HepG2 (cell line): Measurements from ENCODE around the gene USP30. TPM values are rescaled to one million over a fixed set of nuclear protein-coding genes. Genes with fewer than 3 reads are reported as not detected.

Source experiments
- ARNT ChIP-seq: fragments of 450-650 bp; IDR thresholded peaks from 2 replicates; pipeline ENCODE4 v1.6.1; 2017
- CENPT ChIP-seq: sonication (generic); formaldehyde crosslinking; IDR thresholded peaks from 2 replicates; pipeline ENCODE4 v1.8.0; 2022; ENCODE audit warnings: low read depth, mild to moderate bottlenecking, moderate library complexity, missing genetic modification reagents
- ELF1 ChIP-seq: sonication (generic); formaldehyde crosslinking; IDR thresholded peaks from 2 replicates; pipeline ENCODE4 v1.4.0; 2020; ENCODE audit warnings: missing genetic modification reagents
- ETV5 ChIP-seq: IDR thresholded peaks from 2 replicates; pipeline ENCODE4 v1.6.1; 2018; ENCODE audit warnings: missing biosample characterization, missing genetic modification reagents, inconsistent platforms, borderline replicate concordance
- FOXM1 ChIP-seq: sonication (generic); formaldehyde crosslinking; IDR thresholded peaks from 2 replicates; pipeline ENCODE4 v1.5.0; 2020; ENCODE audit warnings: missing genetic modification reagents
- HIVEP1 ChIP-seq: sonication (generic); formaldehyde crosslinking; IDR thresholded peaks from 2 replicates; pipeline ENCODE4 v1.4.0; 2020; ENCODE audit warnings: mild to moderate bottlenecking, missing genetic modification reagents
- HNRNPK ChIP-seq: fragments of 200-400 bp; formaldehyde crosslinking; IDR thresholded peaks from 2 replicates; pipeline ENCODE4 v1.6.1; 2018; ENCODE audit warnings: low read length, low read depth, moderate library complexity, mild to moderate bottlenecking; ENCODE audit not compliant: poor library complexity, severe bottlenecking
- MAFG ChIP-seq: sonication (generic); formaldehyde crosslinking; IDR thresholded peaks from 2 replicates; pipeline ENCODE4 v1.5.1; 2020; ENCODE audit warnings: mild to moderate bottlenecking, missing genetic modification reagents
- NR2F2 ChIP-seq: IDR thresholded peaks from 2 replicates; pipeline ENCODE4 v1.6.1; 2012; ENCODE audit warnings: low read depth, inconsistent platforms, borderline replicate concordance
- PAWR ChIP-seq: sonication (generic); formaldehyde crosslinking; IDR thresholded peaks from 2 replicates; pipeline ENCODE4 v1.4.0; 2020; ENCODE audit warnings: missing genetic modification reagents, mild to moderate bottlenecking, borderline replicate concordance
- TCF7L2 ChIP-seq: IDR thresholded peaks from 2 replicates; pipeline ENCODE4 v1.6.1; 2011; ENCODE audit warnings: mild to moderate bottlenecking, low read depth, low read length, moderate library complexity
- ZMAT3 ChIP-seq: sonication (generic); formaldehyde crosslinking; conservative IDR thresholded peaks from 2 replicates; pipeline ENCODE4 v1.7.0; 2021; ENCODE audit warnings: missing genetic modification reagents
- ZNF20 ChIP-seq: sonication (generic); formaldehyde crosslinking; IDR thresholded peaks from 2 replicates; pipeline ENCODE4 v1.4.0; 2020; ENCODE audit warnings: mild to moderate bottlenecking, moderate library complexity, missing genetic modification reagents
- ZNF235 ChIP-seq: sonication (generic); formaldehyde crosslinking; IDR thresholded peaks from 2 replicates; pipeline ENCODE4 v1.8.1; 2023; ENCODE audit warnings: mild to moderate bottlenecking, missing genetic modification reagents, borderline replicate concordance
- ZNF746 ChIP-seq: sonication (generic); formaldehyde crosslinking; IDR thresholded peaks from 2 replicates; pipeline ENCODE4 v1.8.0; 2022; ENCODE audit warnings: mild to moderate bottlenecking, missing genetic modification reagents
- polyA plus RNA-seq, 8 experiments: library from polyadenylated mRNA; depleted of rRNA in 3 of 8; stranded (reverse) in 7 of 8; unstranded in 1 of 8; fragments of >200 nt; fragmentation: Illumina TruSeq in 4 of 8; extraction: Trizol in 4 of 8; gene quantifications; 2 replicates each; pipeline versions ENCODE4 v1.2.1 to v1.2.3, GENCODE V29; 2011 to 2016; ENCODE audit warnings: low read depth in 4 of 8, missing spikeins in 1 of 8, mixed read lengths in 1 of 8; ENCODE audit not compliant: insufficient read depth in 1 of 8
- total RNA-seq, 5 experiments: library from RNA; depleted of rRNA; stranded (reverse); fragments of >200 nt; fragmentation: Illumina TruSeq; extraction: Trizol; gene quantifications; 2 replicates each; pipeline ENCODE4 v1.2.3, GENCODE V29; 2016; ENCODE audit warnings: low read depth in 1 of 5
- TF ChIP-seq, protein P1 (sequence below): sonication (generic); formaldehyde crosslinking; IDR thresholded peaks from 2 replicates; pipeline ENCODE4 v1.4.0; 2020; ENCODE audit warnings: missing genetic modification reagents; ENCODE audit errors: not compliant biosample characterization
- TF ChIP-seq, protein P2 (sequence below): sonication (generic); formaldehyde crosslinking; conservative IDR thresholded peaks from 2 replicates; pipeline ENCODE4 v1.8.0; 2022; ENCODE audit warnings: mild to moderate bottlenecking, moderate library complexity, missing genetic modification reagents
- TF ChIP-seq, protein P3 (sequence below): sonication (generic); formaldehyde crosslinking; IDR thresholded peaks from 2 replicates; pipeline ENCODE4 v1.4.0; 2020; ENCODE audit warnings: missing genetic modification reagents, borderline replicate concordance
- TF ChIP-seq, protein P4 (sequence below): sonication (generic); formaldehyde crosslinking; IDR thresholded peaks from 2 replicates; pipeline ENCODE4 v1.5.1; 2020; ENCODE audit warnings: missing genetic modification reagents, mild to moderate bottlenecking, borderline replicate concordance
- TF ChIP-seq, protein P5 (sequence below): sonication (generic); formaldehyde crosslinking; IDR thresholded peaks from 2 replicates; pipeline ENCODE4 v1.4.0; 2020; ENCODE audit warnings: mild to moderate bottlenecking, missing genetic modification reagents

The USP30 gene
- total and polyA plus RNA-seq, 2 of the 13 experiments (the other 11 are each of a cell fraction or from before 2014, with no cell fraction given) = 11.2 to 20.8 TPM

DNA sequence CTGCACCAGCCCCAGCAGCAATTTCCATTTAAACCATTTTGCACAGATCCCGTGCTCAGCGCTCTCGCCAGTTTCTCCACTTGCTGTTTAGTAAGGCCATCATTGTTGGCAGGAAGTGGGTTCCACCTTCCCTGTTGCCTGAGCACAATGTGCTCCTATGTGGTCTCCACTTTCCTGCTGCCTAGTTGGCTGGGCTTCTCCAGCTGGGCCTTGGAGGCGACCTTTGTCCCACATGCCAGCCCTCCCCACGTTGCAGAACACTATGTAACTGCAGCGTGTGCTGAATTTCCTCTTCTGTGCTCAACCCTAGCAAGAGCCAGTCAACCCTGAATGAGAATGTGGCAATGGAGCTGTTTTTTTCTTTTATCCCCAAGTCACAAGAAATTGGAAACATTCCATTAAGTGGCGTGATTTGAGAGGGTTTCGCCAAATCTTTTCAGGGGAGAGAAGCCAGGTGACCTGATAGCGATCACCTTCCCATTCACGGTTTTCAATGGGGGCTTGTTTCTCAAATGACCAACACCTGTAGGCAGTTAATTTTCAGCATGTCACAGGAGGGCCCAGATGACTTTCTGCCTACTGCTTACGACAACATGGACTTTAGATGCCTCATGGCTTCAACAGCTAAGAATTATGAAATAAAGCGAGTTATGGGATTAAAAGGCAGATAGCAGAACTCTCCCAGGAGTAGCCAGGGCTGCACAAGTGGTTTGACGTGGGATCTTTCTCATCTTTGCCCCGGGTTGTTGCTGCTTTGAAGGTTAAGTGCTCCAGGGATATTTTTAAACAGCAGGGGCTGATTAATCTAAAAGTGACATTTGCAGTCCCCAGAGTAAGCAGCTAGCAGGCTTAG is 63.6 kb downstream of the USP30 start, which contains the start of gene ACACB (continued):
- peak; percentile 77 for TF ChIP-seq ELF1 (CRISPR knock-in tag)
- no peak for TF ChIP-seq ZNF20
- TF ChIP-seq HNRNPK = no peak
- 0 out of 2 replicates have a peak, but pooled peaks have one; percentile 62 for TF ChIP-seq HIVEP1 (CRISPR knock-in tag)
- TF ChIP-seq FOXM1 (CRISPR knock-in tag) = no peak
- TF ChIP-seq, protein P1, sequence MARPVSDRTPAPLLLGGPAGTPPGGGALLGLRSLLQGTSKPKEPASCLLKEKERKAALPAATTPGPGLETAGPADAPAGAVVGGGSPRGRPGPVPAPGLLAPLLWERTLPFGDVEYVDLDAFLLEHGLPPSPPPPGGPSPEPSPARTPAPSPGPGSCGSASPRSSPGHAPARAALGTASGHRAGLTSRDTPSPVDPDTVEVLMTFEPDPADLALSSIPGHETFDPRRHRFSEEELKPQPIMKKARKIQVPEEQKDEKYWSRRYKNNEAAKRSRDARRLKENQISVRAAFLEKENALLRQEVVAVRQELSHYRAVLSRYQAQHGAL = no peak
- TF ChIP-seq CENPT (CRISPR knock-in tag) = no peak
- TF ChIP-seq ZNF746 (CRISPR knock-in tag) = peak; percentile 90
- TF ChIP-seq, protein P2, sequence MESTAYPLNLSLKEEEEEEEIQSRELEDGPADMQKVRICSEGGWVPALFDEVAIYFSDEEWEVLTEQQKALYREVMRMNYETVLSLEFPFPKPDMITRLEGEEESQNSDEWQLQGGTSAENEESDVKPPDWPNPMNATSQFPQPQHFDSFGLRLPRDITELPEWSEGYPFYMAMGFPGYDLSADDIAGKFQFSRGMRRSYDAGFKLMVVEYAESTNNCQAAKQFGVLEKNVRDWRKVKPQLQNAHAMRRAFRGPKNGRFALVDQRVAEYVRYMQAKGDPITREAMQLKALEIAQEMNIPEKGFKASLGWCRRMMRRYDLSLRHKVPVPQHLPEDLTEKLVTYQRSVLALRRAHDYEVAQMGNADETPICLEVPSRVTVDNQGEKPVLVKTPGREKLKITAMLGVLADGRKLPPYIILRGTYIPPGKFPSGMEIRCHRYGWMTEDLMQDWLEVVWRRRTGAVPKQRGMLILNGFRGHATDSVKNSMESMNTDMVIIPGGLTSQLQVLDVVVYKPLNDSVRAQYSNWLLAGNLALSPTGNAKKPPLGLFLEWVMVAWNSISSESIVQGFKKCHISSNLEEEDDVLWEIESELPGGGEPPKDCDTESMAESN (CRISPR knock-in tag) = no peak
- TF ChIP-seq ZNF235 (CRISPR knock-in tag) = no peak
- TF ChIP-seq, protein P3, sequence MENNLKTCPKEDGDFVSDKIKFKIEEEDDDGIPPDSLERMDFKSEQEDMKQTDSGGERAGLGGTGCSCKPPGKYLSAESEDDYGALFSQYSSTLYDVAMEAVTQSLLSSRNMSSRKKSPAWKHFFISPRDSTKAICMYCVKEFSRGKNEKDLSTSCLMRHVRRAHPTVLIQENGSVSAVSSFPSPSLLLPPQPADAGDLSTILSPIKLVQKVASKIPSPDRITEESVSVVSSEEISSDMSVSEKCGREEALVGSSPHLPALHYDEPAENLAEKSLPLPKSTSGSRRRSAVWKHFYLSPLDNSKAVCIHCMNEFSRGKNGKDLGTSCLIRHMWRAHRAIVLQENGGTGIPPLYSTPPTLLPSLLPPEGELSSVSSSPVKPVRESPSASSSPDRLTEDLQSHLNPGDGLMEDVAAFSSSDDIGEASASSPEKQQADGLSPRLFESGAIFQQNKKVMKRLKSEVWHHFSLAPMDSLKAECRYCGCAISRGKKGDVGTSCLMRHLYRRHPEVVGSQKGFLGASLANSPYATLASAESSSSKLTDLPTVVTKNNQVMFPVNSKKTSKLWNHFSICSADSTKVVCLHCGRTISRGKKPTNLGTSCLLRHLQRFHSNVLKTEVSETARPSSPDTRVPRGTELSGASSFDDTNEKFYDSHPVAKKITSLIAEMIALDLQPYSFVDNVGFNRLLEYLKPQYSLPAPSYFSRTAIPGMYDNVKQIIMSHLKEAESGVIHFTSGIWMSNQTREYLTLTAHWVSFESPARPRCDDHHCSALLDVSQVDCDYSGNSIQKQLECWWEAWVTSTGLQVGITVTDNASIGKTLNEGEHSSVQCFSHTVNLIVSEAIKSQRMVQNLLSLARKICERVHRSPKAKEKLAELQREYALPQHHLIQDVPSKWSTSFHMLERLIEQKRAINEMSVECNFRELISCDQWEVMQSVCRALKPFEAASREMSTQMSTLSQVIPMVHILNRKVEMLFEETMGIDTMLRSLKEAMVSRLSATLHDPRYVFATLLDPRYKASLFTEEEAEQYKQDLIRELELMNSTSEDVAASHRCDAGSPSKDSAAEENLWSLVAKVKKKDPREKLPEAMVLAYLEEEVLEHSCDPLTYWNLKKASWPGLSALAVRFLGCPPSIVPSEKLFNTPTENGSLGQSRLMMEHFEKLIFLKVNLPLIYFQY (CRISPR knock-in tag) = peak; percentile 61; the same call in 1 of the 2 replicates
- no peak for TF ChIP-seq PAWR (CRISPR knock-in tag)
- TF ChIP-seq ETV5 = peak; percentile 85
- peak; percentile 5; the same call in 1 of the 2 replicates for TF ChIP-seq NR2F2
- TF ChIP-seq MAFG (CRISPR knock-in tag) = no peak
- TF ChIP-seq, protein P4, sequence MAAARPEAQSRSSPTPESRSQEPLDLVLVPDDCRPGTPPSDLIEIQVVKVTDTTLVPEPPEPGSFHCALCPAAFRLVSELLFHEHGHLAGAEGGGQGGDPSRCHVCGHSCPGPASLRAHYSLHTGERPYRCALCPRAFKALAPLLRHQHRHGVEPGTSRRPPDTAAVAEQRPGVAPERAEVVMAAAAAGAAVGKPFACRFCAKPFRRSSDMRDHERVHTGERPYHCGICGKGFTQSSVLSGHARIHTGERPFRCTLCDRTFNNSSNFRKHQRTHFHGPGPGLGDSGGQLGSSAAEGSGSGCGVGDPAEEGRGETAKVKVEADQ (CRISPR knock-in tag) = peak; percentile 52; the same call in 1 of the 2 replicates
- TF ChIP-seq ARNT = no peak
- TF ChIP-seq, protein P5, sequence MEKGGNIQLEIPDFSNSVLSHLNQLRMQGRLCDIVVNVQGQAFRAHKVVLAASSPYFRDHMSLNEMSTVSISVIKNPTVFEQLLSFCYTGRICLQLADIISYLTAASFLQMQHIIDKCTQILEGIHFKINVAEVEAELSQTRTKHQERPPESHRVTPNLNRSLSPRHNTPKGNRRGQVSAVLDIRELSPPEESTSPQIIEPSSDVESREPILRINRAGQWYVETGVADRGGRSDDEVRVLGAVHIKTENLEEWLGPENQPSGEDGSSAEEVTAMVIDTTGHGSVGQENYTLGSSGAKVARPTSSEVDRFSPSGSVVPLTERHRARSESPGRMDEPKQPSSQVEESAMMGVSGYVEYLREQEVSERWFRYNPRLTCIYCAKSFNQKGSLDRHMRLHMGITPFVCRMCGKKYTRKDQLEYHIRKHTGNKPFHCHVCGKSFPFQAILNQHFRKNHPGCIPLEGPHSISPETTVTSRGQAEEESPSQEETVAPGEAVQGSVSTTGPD (CRISPR knock-in tag) = no peak
- 0 out of 2 replicates have a peak, but pooled peaks have one; percentile 43 for TF ChIP-seq ZMAT3 (CRISPR knock-in tag)
- TF ChIP-seq TCF7L2 = no peak
